ENCODE measurements around the gene CENPX. TPM values are rescaled to one million over a fixed set of nuclear protein-coding genes. Genes with fewer than 3 reads are reported as not detected.
"Not testable (repeated sequence)": the region's sequence is repeated elsewhere in the genome, so short reads cannot be mapped to it uniquely, and the experiment has no call there.

The CENPX gene
- total RNA-seq, 1 experiment from 2014 or later = 247 TPM

DNA sequence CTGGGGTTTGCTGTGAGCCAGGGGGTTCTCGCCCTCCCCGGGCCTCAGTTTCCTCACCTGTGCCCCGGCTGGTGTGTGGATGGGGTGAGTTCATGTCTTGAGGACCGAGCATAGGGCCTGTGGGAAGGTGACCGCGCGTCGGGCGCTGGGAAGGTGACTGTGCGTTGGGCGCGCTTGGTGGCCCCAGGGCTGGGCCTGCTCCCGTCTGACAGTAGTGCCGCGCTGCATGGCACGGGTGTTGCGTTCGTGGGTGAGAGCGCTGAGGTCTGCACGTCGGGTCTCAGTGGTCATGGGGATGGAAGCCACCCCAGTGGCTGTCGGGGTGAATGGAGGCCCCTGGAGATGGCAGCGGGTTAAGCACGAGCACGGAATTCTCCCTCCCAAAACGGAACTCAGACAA, 36.1 kb downstream of the CENPX start:
- peaks cover 10% of the 10 kb centered on the region for H3K36me3 ChIP-seq (replicated peaks; ENCODE audit: control insufficient read depth, insufficient read depth, low read length)
- no peak overlapping the region for H3K4me3 ChIP-seq (ENCODE audit: insufficient read depth, low read depth, low read length)
- H3K27me3 ChIP-seq (ENCODE audit: control insufficient read depth, insufficient read depth, low read length) = no peaks in the 10 kb centered on the region
- peak; percentile 41 for DNase-seq

DNA sequence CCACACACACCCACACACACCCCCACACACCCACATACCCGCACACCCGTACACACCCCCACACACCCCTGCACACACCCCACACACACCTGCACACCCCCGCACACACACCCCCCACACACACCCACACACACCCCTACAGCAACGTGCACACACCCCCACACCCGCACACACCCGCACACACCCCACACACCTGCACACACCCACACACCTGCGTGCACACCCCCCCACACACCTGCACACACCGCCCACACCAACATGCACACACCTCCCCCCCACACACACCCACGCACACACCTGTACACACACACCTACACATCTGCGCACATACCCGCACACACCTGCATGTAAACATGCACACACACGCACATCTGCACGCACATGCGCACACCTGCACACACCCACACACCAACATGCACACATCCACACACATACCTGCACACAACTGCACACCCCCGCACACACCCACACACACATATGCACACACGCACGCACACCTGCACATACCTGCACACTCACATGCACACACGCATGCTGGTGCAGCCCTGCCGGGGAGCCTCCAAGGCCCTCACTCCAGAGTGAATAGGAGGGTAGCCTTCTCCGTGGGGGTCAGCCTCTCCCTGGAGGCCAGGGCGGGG, 37.8 kb downstream of the CENPX start:
- DNase-seq = peak; percentile 14
- peaks cover 12% of the 10 kb centered on the region for H3K36me3 ChIP-seq (replicated peaks; ENCODE audit: control insufficient read depth, insufficient read depth, low read length)
- no peak overlapping the region for H3K4me3 ChIP-seq (ENCODE audit: insufficient read depth, low read depth, low read length)
- no peaks in the 10 kb centered on the region for H3K27me3 ChIP-seq (ENCODE audit: control insufficient read depth, insufficient read depth, low read length)

DNA sequence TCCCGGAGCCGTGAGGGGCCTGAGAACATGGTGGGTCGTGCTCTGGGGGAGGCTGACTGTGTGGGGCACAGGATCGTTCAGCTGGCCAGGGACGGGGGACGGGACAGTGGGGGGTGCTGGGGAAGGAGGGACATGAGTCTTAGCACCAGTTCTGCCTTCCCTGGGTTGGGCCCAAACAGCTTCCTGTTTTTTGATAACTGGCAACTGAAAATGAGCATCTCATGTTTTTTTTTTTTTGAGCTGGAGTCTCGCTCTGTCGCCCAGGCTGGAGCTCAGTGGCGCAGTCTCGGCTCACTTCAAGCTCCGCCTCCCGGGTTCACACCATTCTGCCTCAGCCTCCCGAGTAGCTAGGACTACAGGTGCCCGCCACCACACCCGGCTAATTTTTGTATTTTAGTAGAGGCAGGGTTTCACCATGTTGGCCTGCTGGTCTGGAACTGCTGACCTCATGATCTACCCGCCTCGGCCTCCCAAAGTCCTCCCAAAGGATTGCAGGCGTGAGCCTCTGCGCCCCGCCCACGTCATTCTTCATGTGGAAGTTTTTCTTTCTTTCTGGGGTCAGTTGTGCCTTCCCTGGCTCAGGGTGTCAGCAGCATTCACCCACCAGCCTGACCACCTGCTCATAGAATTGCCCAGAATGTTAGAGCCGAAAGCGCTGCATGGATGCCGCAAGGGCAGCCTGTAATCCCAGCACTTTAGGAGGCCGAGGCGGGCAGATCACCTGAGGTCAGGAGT, 38.9 kb downstream of the CENPX start:
- Histone ChIP-seq H3K36me3 (replicated peaks; ENCODE audit: control insufficient read depth, insufficient read depth, low read length) (peaks cover 12% of the 10 kb centered on the region), H3K4me3 (ENCODE audit: insufficient read depth, low read depth, low read length) (no peak overlapping the region)
- DNase-seq = peak; percentile 26

DNA sequence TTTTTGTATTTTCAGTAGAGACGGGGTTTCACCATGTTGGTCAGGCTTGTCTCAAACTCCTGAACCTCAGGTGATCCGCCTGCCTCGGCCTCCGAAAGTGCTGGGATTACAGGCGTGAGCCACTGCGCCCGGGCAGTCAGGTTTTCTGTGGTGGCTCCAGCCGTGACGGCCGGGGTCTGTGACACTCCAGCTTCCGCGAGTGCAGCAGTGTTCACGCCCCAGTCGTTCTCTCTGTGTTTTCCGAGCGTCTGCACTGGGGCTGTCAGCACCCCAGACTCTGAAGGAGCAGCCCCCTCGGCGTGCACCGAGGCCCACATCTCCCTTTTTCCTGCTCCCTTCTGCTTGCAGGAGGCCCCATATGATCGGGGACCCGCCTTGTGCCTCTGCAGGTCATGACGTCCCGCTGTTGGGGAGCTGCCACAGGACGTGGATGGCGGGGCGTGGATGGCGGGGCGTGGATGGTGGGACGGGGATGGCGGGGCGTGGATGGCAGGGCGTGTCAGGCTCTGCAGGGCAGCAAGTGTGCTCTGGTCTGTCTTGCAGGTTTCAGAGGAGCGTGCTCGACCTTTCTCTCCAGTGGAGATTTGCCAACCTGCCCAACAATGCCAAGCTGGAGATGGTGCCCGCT, 39.6 kb downstream of the CENPX start:
- peak; percentile 43 for DNase-seq
- Histone ChIP-seq H3K36me3 (replicated peaks; ENCODE audit: control insufficient read depth, insufficient read depth, low read length) (peaks cover 12% of the 10 kb centered on the region), H3K27me3 (ENCODE audit: control insufficient read depth, insufficient read depth, low read length) (no peaks in the 10 kb centered on the region), H3K4me3 (ENCODE audit: insufficient read depth, low read depth, low read length) (no peak overlapping the region)

More for the DNA sequence above, 38.9 kb downstream of the CENPX start:
- no peaks in the 10 kb centered on the region for H3K27me3 ChIP-seq (ENCODE audit: control insufficient read depth, insufficient read depth, low read length)

DNA sequence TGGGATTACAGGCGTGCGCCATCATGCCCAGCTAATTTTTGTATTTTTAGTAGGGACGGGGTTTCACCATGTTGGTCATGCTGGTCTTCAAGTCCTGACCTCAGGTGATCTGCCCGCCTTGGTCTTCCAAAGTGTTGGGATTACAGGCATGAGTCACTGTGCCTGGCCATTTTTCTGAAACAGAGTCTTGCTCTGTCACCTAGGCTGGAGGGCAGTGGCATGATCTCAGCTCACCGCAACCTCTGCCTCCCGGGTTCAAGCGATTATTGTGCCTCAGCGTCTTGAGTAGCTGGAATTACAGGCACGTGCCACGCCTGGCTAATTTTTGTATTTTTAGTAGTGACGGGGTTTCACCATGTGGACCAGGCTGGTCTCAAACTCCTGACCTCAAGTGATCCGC, 41.2 kb downstream of the CENPX start:
- peaks cover 12% of the 10 kb centered on the region for H3K36me3 ChIP-seq (replicated peaks; ENCODE audit: control insufficient read depth, insufficient read depth, low read length)
- not testable (repeated sequence) for DNase-seq; H3K27me3 ChIP-seq (ENCODE audit: control insufficient read depth, insufficient read depth, low read length); H3K4me3 ChIP-seq (ENCODE audit: insufficient read depth, low read depth, low read length)

GRCh38 chr17:81980707-81981343, 41.9 kb downstream of the CENPX start:
- H3K36me3 ChIP-seq (replicated peaks; ENCODE audit: control insufficient read depth, insufficient read depth, low read length) = peaks cover 12% of the 10 kb centered on the region

GRCh38 chr17:81980122-81980521, 42.6 kb downstream of the CENPX start:
- peak; percentile 7 for DNase-seq

More at GRCh38 chr17:81980707-81981343, 41.9 kb downstream of the CENPX start:
- no peak overlapping the region for H3K4me3 ChIP-seq (ENCODE audit: insufficient read depth, low read depth, low read length)
- DNase-seq = peak; percentile 15
- peaks cover 10% of the 10 kb centered on the region for H3K27me3 ChIP-seq (ENCODE audit: control insufficient read depth, insufficient read depth, low read length)

DNA sequence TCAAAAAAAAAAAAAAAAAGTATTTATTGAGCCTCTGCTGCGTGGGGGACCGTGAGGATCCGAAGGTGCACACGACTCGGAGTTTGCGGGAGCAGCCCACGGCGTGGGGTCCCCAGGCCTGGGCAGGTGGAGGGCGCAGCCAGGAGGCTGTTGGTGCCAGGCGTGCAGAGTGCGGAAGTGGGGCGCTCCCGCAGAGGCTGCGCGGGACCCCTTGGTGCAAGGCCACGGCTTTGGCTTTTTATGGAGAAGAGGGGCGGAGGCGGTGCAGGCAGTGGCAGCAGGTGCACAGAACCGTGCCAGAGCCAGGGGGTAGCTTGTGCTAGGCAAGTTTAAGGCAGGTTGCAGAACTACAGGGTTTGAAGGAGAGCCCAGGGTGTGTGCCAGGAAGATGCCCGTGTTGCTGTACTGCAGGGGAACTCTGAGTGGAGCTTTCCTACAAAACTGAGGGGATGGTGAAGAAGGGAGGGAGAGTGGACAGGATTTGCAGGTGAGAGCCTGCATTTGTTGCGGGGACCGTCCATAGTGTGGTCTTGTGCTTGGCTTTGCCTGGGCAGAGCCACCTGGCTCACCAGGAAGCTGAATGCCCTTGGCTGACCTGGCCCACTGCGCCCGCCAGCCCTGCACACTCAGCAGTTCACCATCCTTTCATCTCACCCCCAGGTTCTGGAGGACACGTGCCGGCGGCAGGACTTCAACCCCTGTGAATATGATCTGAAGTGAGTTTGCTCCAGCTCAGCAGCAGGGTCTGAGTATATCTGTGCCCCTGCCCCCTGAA, 44.0 kb downstream of the CENPX start:
- peaks cover 3% of the 10 kb centered on the region; the same call in 1 of the 2 replicates for H3K36me3 ChIP-seq (replicated peaks; ENCODE audit: control insufficient read depth, insufficient read depth, low read length)
- peak; percentile 55 for DNase-seq
- H3K27me3 ChIP-seq (ENCODE audit: control insufficient read depth, insufficient read depth, low read length) = peaks cover 12% of the 10 kb centered on the region
- peak overlapping the region; percentile 86; the same call in 1 of the 2 replicates for H3K4me3 ChIP-seq (ENCODE audit: insufficient read depth, low read depth, low read length)

More at GRCh38 chr17:81980122-81980521, 42.6 kb downstream of the CENPX start:
- peaks cover 8% of the 10 kb centered on the region for H3K36me3 ChIP-seq (replicated peaks; ENCODE audit: control insufficient read depth, insufficient read depth, low read length)
- H3K27me3 ChIP-seq (ENCODE audit: control insufficient read depth, insufficient read depth, low read length) = peaks cover 12% of the 10 kb centered on the region
- no peak overlapping the region for H3K4me3 ChIP-seq (ENCODE audit: insufficient read depth, low read depth, low read length)

DNA sequence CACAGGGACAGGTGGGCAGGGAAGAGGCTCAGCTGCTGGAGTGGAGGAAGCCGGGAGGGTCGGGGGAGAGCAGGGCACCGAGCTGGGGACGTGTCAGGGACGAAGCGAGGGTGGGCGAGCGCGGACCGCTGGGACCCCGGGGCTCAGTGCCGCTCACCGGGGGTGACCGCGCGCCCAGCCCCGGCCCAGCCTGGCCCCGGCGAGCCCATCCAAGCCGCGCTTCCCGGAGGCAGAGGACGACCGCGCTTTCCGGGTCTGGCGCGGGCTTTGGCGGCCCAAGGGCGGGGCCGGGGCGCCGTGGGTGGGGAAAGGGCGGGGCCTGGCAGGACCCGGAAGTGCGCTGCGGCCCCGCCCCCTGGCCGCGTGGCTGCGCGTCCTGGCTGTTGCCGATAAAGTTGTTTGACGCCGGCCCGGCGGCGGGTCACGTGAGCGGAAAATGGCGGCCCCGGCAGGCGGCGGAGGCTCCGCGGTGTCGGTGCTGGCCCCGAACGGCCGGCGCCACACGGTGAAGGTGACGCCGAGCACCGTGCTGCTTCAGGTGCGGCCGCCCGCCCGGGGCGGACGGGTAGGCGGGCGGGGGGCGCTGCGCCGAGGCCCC, 45.4 kb downstream of the CENPX start, which contains the start of gene ASPSCR1:
TSS of gene ASPSCR1 (plus strand) at position 419 of the 598 bp plus-strand sequence. CDS start at position 437, 18 bp downstream.
- Histone ChIP-seq H3K36me3 (replicated peaks; ENCODE audit: control insufficient read depth, insufficient read depth, low read length) (peaks cover 3% of the 10 kb centered on the region; the same call in 1 of the 2 replicates), H3K4me3 (ENCODE audit: insufficient read depth, low read depth, low read length) (peak within 1 kb of the TSS; percentile 86), H3K27me3 (ENCODE audit: control insufficient read depth, insufficient read depth, low read length) (peaks cover 12% of the 10 kb centered on the region)
- peak; percentile 98 for DNase-seq

GRCh38 chr17:81976332-81977210, 46.1 kb downstream of the CENPX start:
- Histone ChIP-seq H3K36me3 (replicated peaks; ENCODE audit: control insufficient read depth, insufficient read depth, low read length) (peaks cover 3% of the 10 kb centered on the region; the same call in 1 of the 2 replicates), H3K4me3 (ENCODE audit: insufficient read depth, low read depth, low read length) (peak overlapping the region; percentile 73), H3K27me3 (ENCODE audit: control insufficient read depth, insufficient read depth, low read length) (peaks cover 12% of the 10 kb centered on the region)
- peak; percentile 75 for DNase-seq

DNA sequence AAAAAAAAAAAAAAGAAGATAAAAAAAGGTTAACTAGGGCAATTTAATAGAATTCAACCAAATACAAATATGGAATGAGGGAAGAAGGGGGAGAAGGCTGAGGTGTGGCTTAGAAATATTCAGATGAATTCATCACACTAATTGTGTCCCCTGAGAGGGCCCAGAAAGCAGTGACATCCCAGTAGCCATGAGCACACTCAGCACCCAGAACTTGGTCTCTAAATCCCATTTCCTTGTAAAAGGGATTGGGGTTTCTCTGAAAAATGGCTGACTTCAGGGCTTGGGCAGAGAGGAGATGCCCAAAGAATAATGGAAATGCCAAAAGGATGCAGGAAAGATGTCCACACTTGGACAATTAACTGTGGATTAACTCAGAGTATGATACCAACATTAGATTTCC, 49.2 kb downstream of the CENPX start:
- DNase-seq = no peak
- H3K4me3 ChIP-seq (ENCODE audit: insufficient read depth, low read depth, low read length) = no peak overlapping the region
- no peaks in the 10 kb centered on the region for H3K36me3 ChIP-seq (replicated peaks; ENCODE audit: control insufficient read depth, insufficient read depth, low read length)
- H3K27me3 ChIP-seq (ENCODE audit: control insufficient read depth, insufficient read depth, low read length) = peaks cover 12% of the 10 kb centered on the region

- Histone ChIP-seq H3K36me3 (replicated peaks; ENCODE audit: control insufficient read depth, insufficient read depth, low read length) (no peaks in the 10 kb centered on the region), H3K27me3 (ENCODE audit: control insufficient read depth, insufficient read depth, low read length) (peaks cover 16% of the 10 kb centered on the region)
- DNase-seq = no peak
Observed at GRCh38 chr17:81968850-81969812, 53.5 kb downstream of the CENPX start.

More at GRCh38 chr17:81968850-81969812, 53.5 kb downstream of the CENPX start:
- H3K4me3 ChIP-seq (ENCODE audit: insufficient read depth, low read depth, low read length) = no peak overlapping the region
